CD4-positive, alpha-beta T cell (primary cell): ENCODE measurements around the gene CCND1. TPM values are rescaled to one million over a fixed set of nuclear protein-coding genes. Genes with fewer than 3 reads are reported as not detected.

Experiments
- ATAC-seq: fragments of 200-7000 bp; cut with Tn5 transposase; one replicate; pipeline ENCODE4 v1.10.0; 2022; ENCODE audit warnings: mild to moderate bottlenecking; ENCODE audit not compliant: poor library complexity
- CTCF ChIA-PET: fragments of 350-600 bp; sonication (Branson Sonifier 250); formaldehyde crosslinking; loops from one replicate; lab custom pipeline; 2021; ENCODE audit warnings: antibody characterized with exemption, inconsistent platforms; lab: Charles Lee
- POLR2A ChIA-PET: fragments of 350-600 bp; sonication (Branson Sonifier 250); formaldehyde crosslinking; loops from one replicate; lab custom pipeline; 2021; ENCODE audit warnings: antibody characterized with exemption, inconsistent platforms; lab: Charles Lee
- DNase-seq, 14 experiments: peaks; one replicate each; pipeline ENCODE4 v3.0.0-alpha.2; 2013 to 2020; ENCODE audit warnings: mixed read lengths in 2 of 14
- H3K27ac ChIP-seq, 2 donors: one replicate each; pipeline versions ENCODE4 v1.5.1 to v1.7.0; 2013; ENCODE audit warnings: low read length in 2 of 2, low read depth in 1 of 2, mild to moderate bottlenecking in 1 of 2
- H3K27me3 ChIP-seq, 2 experiments: 1 replicate in 1 of 2; 2 replicates in 1 of 2; pipeline versions ENCODE4 v1.6.1 to v1.7.0; 2013; ENCODE audit warnings: low read length in 2 of 2, control low read depth in 1 of 2, mild to moderate bottlenecking in 1 of 2, moderate library complexity in 1 of 2; ENCODE audit not compliant: insufficient read depth in 2 of 2, control insufficient read depth in 1 of 2
- H3K36me3 ChIP-seq: one replicate; pipeline ENCODE4 v1.6.1; 2013; ENCODE audit warnings: low read length, control low read depth; ENCODE audit not compliant: insufficient read depth
- H3K4me1 ChIP-seq: one replicate; pipeline ENCODE4 v1.6.1; 2013; ENCODE audit warnings: low read length, control low read depth; ENCODE audit not compliant: insufficient read depth
- H3K4me3 ChIP-seq: one replicate; pipeline ENCODE4 v1.5.1; 2013; ENCODE audit warnings: mild to moderate bottlenecking, low read length, moderate library complexity
- H3K9me3 ChIP-seq, 2 experiments: 1 replicate in 1 of 2; 2 replicates in 1 of 2; pipeline versions ENCODE4 v1.6.1 to v1.7.0; 2013; ENCODE audit warnings: low read length in 2 of 2, mild to moderate bottlenecking in 2 of 2, control low read depth in 1 of 2, moderate library complexity in 1 of 2; ENCODE audit not compliant: control insufficient read depth in 1 of 2, insufficient read depth in 1 of 2
- H3K27ac Mint-ChIP-seq: one replicate; pipeline ENCODE4 v1.8.0; 2020; ENCODE audit warnings: mixed read lengths
- H3K27me3 Mint-ChIP-seq: one replicate; pipeline ENCODE4 v1.8.0; 2021; ENCODE audit warnings: mixed read lengths
- H3K36me3 Mint-ChIP-seq: one replicate; pipeline ENCODE4 v1.8.0; 2021; ENCODE audit warnings: low read depth, mixed read lengths
- H3K4me1 Mint-ChIP-seq: one replicate; pipeline ENCODE4 v1.8.0; 2021; ENCODE audit warnings: low read depth, mixed read lengths
- H3K4me3 Mint-ChIP-seq: one replicate; pipeline ENCODE4 v1.8.0; 2020; ENCODE audit warnings: mild to moderate bottlenecking, mixed read lengths
- H3K9me3 Mint-ChIP-seq: one replicate; pipeline ENCODE4 v1.8.0; 2020; ENCODE audit warnings: mixed read lengths
- CTCF ChIP-seq: fragments of 200-600 bp; IDR thresholded peaks from one replicate; pipeline ENCODE4 v1.8.0; 2022; ENCODE audit warnings: antibody characterized with exemption, mild to moderate bottlenecking
- intact Hi-C, 2 experiments: fragments of 100-400 bp; cut with DNase I in 1 of 2; cut with micrococcal nuclease in 1 of 2; formaldehyde crosslinking; loops; one replicate each; pipeline versions ENCODE4 v1.15.1 to v1.9.0; 2023 to 2025; cut with DNase I, micrococcal nuclease
- total RNA-seq, 174 experiments: library from RNA in 2 of 174; stranded (reverse) in 2 of 174; gene quantifications; one replicate each; pipeline ENCODE4 v1.2.3 and lab custom pipeline; 2021 to 2026

CCND1 gene
- total RNA-seq, 2 experiments from 2014 or later = 1.7 to 2.4 TPM

GRCh38 chr11:69651834-69652620, 11.1 kb downstream of the CCND1 start:
- Histone ChIP-seq H3K4me3 (no peak overlapping the region), H3K27ac (no peak overlapping the region), H3K27me3 (no peaks in the 10 kb centered on the region), H3K36me3 (no peaks in the 10 kb centered on the region), H3K9me3 (no peaks in the 10 kb centered on the region), H3K4me1 (no peaks in the 10 kb centered on the region)
- Mint-ChIP-seq H3K4me1 (no peaks in the 10 kb centered on the region), H3K27me3 (no peaks in the 10 kb centered on the region), H3K9me3 (no peaks in the 10 kb centered on the region), H3K4me3 (no peak overlapping the region), H3K36me3 (peaks cover 5% of the 10 kb centered on the region), H3K27ac (no peak overlapping the region)
- DNase-seq (no peak), ATAC-seq (no peak)
- no peak for TF ChIP-seq CTCF
- ChIA-PET CTCF (no interaction called here), POLR2A (no interaction called here)
- intact Hi-C loops = no loop called here

- ATAC-seq = no peak
- H3K36me3 Mint-ChIP-seq = peaks cover 5% of the 10 kb centered on the region
- ChIA-PET CTCF (no interaction called here), POLR2A (no interaction called here)
- no peak for DNase-seq
- H3K9me3 Mint-ChIP-seq = no peaks in the 10 kb centered on the region
- Histone ChIP-seq H3K27me3 (no peaks in the 10 kb centered on the region), H3K4me1 (no peaks in the 10 kb centered on the region), H3K9me3 (no peaks in the 10 kb centered on the region), H3K36me3 (no peaks in the 10 kb centered on the region), H3K27ac (no peak overlapping the region), H3K4me3 (no peak overlapping the region)
- no peak for TF ChIP-seq CTCF
- intact Hi-C loops = no loop called here
- H3K27ac Mint-ChIP-seq = no peak overlapping the region
- H3K4me3 Mint-ChIP-seq = no peak overlapping the region
- no peaks in the 10 kb centered on the region for H3K27me3 Mint-ChIP-seq
- no peaks in the 10 kb centered on the region for H3K4me1 Mint-ChIP-seq
These were observed 12.0 kb downstream of the CCND1 start for GRCh38 chr11:69652999-69653398.

- H3K4me1 ChIP-seq = no peaks in the 10 kb centered on the region
- ChIA-PET CTCF (no interaction called here), POLR2A (interaction anchor here (0.7 kb wide), 1 partner anchor 293 kb away, joined by 3 read pairs; no protein-coding TSS in a partner anchor)
- H3K9me3 ChIP-seq = no peaks in the 10 kb centered on the region
- no peak overlapping the region for H3K4me3 Mint-ChIP-seq
- DNase-seq (no peak), ATAC-seq (no peak)
- no peaks in the 10 kb centered on the region for H3K9me3 Mint-ChIP-seq
- TF ChIP-seq CTCF = no peak
- intact Hi-C loops = no loop called here
- H3K27me3 Mint-ChIP-seq = no peaks in the 10 kb centered on the region
- no peaks in the 10 kb centered on the region for H3K36me3 ChIP-seq
- H3K27ac ChIP-seq = no peak overlapping the region
- H3K4me1 Mint-ChIP-seq = no peaks in the 10 kb centered on the region
- H3K27me3 ChIP-seq = no peaks in the 10 kb centered on the region
- H3K36me3 Mint-ChIP-seq = peaks cover 5% of the 10 kb centered on the region
- H3K27ac Mint-ChIP-seq = no peak overlapping the region
- no peak overlapping the region for H3K4me3 ChIP-seq
These were observed 12.5 kb downstream of the CCND1 start for GRCh38 chr11:69653406-69653960.
